ENCODE measurements around the gene SNRPA1. TPM values are rescaled to one million over a fixed set of nuclear protein-coding genes. Genes with fewer than 3 reads are reported as not detected.

The SNRPA1 gene
- total RNA-seq, 1 donor = 17.5 TPM

DNA sequence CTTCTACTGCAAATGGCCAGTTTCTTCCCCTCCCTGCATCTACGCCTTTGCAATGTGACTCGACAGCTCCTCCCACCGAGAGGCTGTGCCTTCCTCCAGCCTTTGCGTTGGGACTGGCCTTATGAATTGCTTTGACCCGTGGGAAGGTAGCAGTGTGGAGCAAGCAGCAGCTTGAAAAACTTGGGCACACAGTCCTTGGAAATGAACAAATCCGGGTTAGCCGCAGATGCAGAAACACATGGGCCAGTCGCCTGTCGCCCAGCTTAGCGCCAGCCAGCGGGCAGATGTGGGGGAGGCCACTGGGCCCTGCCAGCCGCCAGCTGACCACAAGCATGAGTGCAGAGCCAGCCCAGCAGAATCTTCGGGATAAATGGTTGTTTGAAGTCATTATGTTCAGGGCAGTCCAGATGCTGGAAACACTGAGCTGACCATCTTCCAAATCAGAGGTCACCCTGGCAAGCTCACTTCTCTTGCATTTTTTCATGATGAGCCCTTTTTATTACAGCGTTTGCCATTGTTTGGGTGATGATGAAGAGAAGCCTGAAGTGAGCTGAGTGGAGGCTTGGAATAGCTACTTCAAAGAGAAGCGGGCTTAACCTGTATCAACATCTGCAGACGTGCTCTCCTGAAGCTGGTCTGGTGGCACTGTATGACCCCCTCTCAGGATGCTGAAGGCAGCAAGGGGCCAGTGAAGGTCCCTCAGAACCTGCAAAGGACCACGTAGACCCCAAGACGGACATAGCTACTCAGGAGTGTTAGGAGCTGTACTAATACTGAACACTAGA lies 27.5 kb downstream of the SNRPA1 start:
- H3K4me3 ChIP-seq (ENCODE audit: low read depth, low read length) = peak overlapping the region; percentile 35
- TF ChIP-seq CTCF (IDR thresholded peaks at IDR 0.05; ENCODE audit: insufficient read depth, low read length) = no peak
- DNase-seq (ENCODE audit: low read depth) = peak; percentile 95

GRCh38 chr15:101266787-101267186 lies 28.3 kb downstream of the SNRPA1 start:
- DNase-seq (ENCODE audit: low read depth) = no peak
- no peak overlapping the region for H3K4me3 ChIP-seq (ENCODE audit: low read depth, low read length)
- no peak for TF ChIP-seq CTCF (IDR thresholded peaks at IDR 0.05; ENCODE audit: insufficient read depth, low read length)

- no peak for TF ChIP-seq CTCF (IDR thresholded peaks at IDR 0.05; ENCODE audit: insufficient read depth, low read length)
- DNase-seq (ENCODE audit: low read depth) = peak; percentile 62
- H3K4me3 ChIP-seq (ENCODE audit: low read depth, low read length) = no peak overlapping the region
Observed at GRCh38 chr15:101266034-101266433, 29.0 kb downstream of the SNRPA1 start.

DNA sequence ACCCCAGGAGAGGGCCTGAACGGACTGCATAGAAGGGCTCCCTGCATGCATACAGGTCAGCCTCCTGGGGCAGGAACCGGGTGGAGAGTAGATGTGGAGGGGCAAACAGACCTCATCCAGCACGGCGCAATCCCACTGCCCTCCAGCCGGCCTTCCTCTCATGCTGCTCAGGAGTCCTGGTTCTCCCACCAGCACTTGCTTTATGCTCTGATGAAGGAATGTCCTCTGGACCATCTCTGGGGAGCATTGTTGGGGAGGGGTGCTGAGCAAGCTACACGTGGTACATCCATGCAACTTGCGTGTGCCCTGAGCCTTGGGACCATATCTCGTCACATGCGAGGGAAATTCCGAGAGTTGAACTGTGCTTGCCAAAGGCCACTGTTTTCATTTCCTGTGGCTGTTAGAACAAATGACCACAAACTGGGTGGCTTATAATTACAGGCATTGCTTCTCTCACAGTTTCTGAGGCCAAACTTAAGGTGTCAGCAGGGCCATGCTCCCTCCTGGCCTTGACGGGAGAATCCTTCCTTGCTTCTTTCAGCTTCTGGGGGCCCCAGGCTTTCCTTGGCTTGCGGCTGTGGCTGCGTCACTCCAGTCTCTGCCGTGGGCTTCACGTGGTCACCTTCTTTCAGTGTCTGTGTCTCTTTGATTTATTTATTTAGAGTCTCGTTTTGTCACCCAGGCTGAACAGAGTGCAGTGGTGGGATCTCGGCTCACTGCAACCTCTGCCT lies 30.0 kb downstream of the SNRPA1 start:
- DNase-seq (ENCODE audit: low read depth) = no peak
- no peak overlapping the region for H3K4me3 ChIP-seq (ENCODE audit: low read depth, low read length)
- TF ChIP-seq CTCF (IDR thresholded peaks at IDR 0.05; ENCODE audit: insufficient read depth, low read length) = no peak

- DNase-seq (ENCODE audit: low read depth) = no peak
Observed at GRCh38 chr15:101264011-101264410, 31.0 kb downstream of the SNRPA1 start.

DNA sequence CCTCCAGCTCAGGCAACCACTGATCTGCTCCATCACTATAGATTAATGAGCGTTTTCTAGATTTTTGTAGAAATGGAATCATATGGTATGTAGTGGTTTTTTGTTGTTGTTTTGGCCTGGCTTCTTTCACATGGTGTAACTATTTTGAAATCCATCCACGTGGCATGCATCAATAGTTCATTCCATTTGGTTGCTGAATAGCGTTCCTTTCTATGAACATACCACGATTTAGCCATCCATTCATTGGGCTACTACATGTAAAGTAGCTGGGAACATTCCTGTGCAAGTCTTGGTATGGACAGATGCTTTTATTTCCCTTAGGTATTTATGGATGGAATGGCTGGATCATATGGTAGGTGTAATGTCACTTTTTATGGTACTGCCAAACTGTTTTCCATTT lies 32.5 kb downstream of the SNRPA1 start:
- no peak for TF ChIP-seq CTCF (IDR thresholded peaks at IDR 0.05; ENCODE audit: insufficient read depth, low read length)
- H3K4me3 ChIP-seq (ENCODE audit: low read depth, low read length) = no peak overlapping the region
- DNase-seq (ENCODE audit: low read depth) = no peak

More at GRCh38 chr15:101264011-101264410, 31.0 kb downstream of the SNRPA1 start:
- no peak overlapping the region for H3K4me3 ChIP-seq (ENCODE audit: low read depth, low read length)
- no peak for TF ChIP-seq CTCF (IDR thresholded peaks at IDR 0.05; ENCODE audit: insufficient read depth, low read length)

Measured in fibroblast of the aortic adventitia (primary cell).